H1 (cell line): Measurements from ENCODE around the gene RNU7-1. TPM values are rescaled to one million over a fixed set of nuclear protein-coding genes. Genes with fewer than 3 reads are reported as not detected.

ENCODE experiments used
- CBX5 ChIP-seq: fragments of 300-800, 300-1000 bp; sonication (generic); IDR thresholded peaks from 2 replicates; pipeline ENCODE4 v1.7.1; 2016; ENCODE audit warnings: antibody characterized with exemption, low read length, low read depth
- CHD2 ChIP-seq: IDR thresholded peaks from 2 replicates; pipeline ENCODE4 v1.6.1; 2012; ENCODE audit warnings: low read length, improper control_type of control experiment
- GABPA ChIP-seq: IDR thresholded peaks from 2 replicates; pipeline ENCODE4 v1.6.1; 2011; ENCODE audit warnings: mild to moderate bottlenecking, low read length, moderate library complexity, borderline replicate concordance; ENCODE audit not compliant: insufficient read depth
- KDM1A ChIP-seq: fragments of 200-600, 300-600 bp; sonication (generic); IDR thresholded peaks from 2 replicates; pipeline ENCODE4 v1.7.1; 2016; ENCODE audit warnings: mild to moderate bottlenecking, low read length, borderline replicate concordance
- NRF1 ChIP-seq: IDR thresholded peaks from 2 replicates; pipeline ENCODE4 v1.6.1; 2011; ENCODE audit warnings: mild to moderate bottlenecking, low read depth, low read length, improper control_type of control experiment
- RAD21 ChIP-seq, 2 experiments: IDR thresholded peaks in 1 of 2; conservative IDR thresholded peaks in 1 of 2; 2 replicates each; pipeline ENCODE4 v1.6.1; 2011; ENCODE audit warnings: low read depth in 2 of 2, low read length in 2 of 2, improper control_type of control experiment in 1 of 2, inconsistent platforms in 1 of 2, mild to moderate bottlenecking in 1 of 2, moderate library complexity in 1 of 2
- polyA plus RNA-seq, 7 experiments: library from polyadenylated mRNA; depleted of rRNA in 3 of 7; stranded (reverse) in 5 of 7; unstranded in 2 of 7; fragments of >200 nt in 5 of 7; fragments of 200-250 nt in 2 of 7; gene quantifications; 1 replicate in 5 of 7; 2 replicates in 1 of 7; 4 replicates in 1 of 7; pipeline versions ENCODE4 v1.2.1 to v1.2.3, GENCODE V29; 2011 to 2013; ENCODE audit warnings: missing spikeins in 2 of 7, mixed read lengths in 2 of 7
- total RNA-seq: library from RNA; stranded (reverse); fragmentation: NEBNext Ultra II Directional; extraction: Animal tissue kit (Norgen Biotek cat#: 25700); gene quantifications from 2 replicates; pipeline ENCODE4 v1.2.1, GENCODE V29; 2021

RNU7-1 gene
- total and polyA plus RNA-seq, 2 of the 8 experiments (the other 6 are each of a cell fraction or from before 2014, with no cell fraction given), result not detected

DNA sequence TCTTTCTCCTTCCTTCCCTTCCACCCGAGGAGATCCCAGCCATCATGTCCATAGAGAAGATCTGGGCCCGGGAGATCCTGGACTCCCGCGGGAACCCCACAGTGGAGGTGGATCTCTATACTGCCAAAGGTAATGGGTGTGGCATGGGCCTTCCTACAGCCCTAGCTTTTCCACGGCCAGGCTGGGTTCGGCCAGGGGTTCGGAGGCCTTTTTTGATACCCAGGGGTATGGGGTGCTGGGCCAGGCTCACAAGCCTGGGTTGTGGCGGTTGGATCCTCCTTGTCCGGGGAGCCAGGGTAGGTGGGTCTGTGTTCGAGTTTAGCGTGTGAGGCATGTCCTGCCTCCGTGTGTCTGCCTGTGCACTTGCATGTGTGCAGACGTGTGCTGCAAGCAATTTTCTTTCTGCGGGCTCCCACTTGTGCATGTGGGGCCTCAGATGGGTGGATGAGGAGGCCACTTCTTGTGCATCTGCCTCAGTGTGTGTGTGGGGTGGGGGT is 27.8 kb upstream of the RNU7-1 start (continued):
- TF ChIP-seq CHD2 (no peak), RAD21 (IDR thresholded peaks at IDR 0.05 in 1 of 2, conservative IDR thresholded peaks at IDR 0.05 in 1 of 2; ENCODE audit: low read depth in 2 of 2, low read length in 2 of 2) (no peak), CBX5 (no peak), NRF1 (no peak), KDM1A (no peak), GABPA (no peak)
